Activated CD4-positive, alpha-beta T cell treated with anti-CD3 and anti-CD28 coated beads, Interleukin-2, Interleukin-6, amounts not matched to agents 100 ng/mL and 50 ng/mL, durations not matched to agents 16 hours and 8 hours (primary cell): ENCODE measurements around the gene EZR.

ENCODE experiments used
- DNase-seq: peaks from one replicate; pipeline ENCODE4 v3.0.0-alpha.2; 2020

EZR gene

GRCh38 chr6:158773581-158774449, 45.4 kb downstream of the EZR start:
- DNase-seq = no peak

- DNase-seq = no peak
Observed at GRCh38 chr6:158772851-158773371, 46.3 kb downstream of the EZR start.

- DNase-seq = no peak
Observed at GRCh38 chr6:158772172-158772571, 47.0 kb downstream of the EZR start.

DNA sequence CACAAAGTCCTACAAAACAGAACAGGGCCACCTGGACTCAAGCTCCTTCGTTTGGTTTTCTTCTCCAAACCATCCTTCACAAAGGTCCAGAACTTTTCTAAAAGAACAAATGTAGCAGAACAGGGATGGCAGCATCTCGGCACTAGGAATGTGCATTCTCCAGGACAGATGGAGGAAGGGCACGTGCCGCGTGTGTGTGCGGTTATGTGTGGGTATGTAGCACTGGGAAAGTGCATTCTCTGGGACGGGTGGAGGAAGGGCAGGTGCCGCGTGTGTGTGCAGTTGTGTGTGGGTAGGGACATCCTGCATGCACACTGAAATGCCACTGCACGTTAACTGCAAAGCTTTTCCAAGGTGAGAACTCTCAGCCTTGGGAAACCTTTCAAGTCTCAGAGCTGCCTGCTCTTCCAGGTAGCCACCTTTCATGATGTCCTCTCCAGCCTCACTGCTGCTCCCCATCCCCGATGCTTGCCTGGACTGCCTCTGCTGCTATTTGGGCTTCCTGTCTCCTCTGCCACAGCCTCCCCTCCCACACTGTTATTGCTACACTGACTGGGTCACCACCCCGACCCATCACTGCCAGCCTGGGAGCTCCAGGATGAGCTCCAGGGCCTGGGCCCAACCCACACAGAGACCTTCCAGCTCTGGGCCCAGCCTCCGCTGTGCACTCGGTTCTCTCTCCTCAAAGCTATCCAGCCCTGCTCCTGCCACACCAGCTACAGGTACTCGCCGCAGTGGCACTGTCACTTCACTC, 47.6 kb downstream of the EZR start:
- DNase-seq = no peak

GRCh38 chr6:158770533-158771330, 48.4 kb downstream of the EZR start:
- no peak for DNase-seq

DNA sequence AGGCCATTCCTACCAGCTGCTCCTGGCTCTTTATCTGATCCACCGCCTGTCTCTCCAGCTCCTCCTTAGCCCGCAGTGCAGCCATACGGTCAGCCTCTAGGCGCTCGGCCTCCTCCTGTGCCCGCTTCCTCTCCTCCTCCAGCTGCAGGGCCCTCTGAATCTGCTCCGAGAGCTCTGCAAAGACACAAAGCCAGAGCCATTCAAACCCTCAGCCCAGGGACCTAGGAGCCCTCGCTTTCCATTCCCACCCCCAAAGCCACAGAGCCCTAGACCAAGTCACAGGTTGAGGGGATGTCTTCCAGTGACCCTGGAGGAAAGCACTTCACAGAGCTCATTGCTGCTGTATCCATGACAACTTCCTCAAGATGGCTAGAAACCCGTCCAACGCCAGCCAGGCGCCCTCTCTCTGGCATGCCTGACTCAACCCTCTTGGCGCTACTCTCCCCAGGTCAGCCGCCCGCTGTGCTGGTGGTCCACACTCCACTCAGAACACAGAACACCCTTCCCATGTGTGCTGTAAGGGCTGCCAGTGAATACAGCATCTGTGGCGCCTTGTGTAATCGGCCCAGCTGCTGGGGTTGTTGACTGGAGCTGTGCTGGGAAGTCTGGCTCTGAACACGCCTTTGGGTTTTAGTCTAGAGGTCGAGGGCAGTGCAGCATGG, 49.3 kb downstream of the EZR start:
- DNase-seq = no peak

- no peak for DNase-seq
Observed at GRCh38 chr6:158769234-158769770, 49.9 kb downstream of the EZR start.

DNA sequence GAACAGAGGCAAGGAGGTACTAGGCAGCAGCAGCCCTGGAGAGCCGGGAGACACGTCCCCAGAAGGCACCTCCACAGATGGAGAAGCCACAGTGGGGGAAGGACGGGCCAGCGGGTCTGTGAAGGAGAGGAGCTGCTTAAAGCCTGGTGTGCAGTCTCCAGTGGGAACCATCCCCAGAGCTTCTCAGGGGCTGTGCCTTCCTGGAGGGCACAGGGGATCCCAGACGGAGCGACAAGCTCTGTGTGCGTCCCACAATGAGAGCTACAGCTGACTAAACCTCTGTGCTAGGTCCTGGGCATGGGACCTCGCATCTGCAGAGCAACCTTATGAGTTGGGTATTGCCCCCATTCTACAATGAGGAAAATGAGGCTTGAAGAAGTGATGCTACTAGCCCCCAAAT, 50.7 kb downstream of the EZR start:
- no peak for DNase-seq

GRCh38 chr6:158767709-158768108, 51.5 kb downstream of the EZR start:
- DNase-seq = no peak

- no peak for DNase-seq
Observed at GRCh38 chr6:158766621-158767455, 52.3 kb downstream of the EZR start.

DNA sequence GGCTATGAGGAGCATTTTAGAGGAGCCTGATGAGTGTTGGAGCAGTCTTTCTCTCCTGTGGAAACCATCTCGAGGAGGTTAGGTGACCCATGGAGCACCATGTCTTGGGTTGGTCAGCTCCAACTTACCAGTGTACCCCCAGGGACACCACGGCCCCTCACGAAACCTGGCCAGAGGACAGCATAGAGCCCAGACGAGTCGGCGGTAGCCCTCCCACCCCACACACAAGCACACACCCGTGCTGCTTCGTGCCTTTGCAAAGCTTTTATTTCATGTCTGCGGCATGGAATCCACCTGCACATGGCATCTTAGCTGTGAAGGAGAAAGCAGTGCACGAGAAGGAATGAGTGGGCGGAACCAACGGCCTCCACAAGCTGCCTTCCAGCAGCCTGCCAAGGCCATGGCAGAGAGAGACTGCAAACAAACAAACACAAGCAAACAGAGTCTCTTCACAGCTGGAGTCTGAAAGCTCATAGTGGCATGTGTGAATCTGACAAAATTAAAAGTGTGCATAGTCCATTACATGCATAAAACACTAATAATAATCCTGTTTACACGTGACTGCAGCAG, 53.6 kb downstream of the EZR start:
- no peak for DNase-seq

GRCh38 chr6:158764926-158765325, 54.2 kb downstream of the EZR start:
- DNase-seq = no peak

DNA sequence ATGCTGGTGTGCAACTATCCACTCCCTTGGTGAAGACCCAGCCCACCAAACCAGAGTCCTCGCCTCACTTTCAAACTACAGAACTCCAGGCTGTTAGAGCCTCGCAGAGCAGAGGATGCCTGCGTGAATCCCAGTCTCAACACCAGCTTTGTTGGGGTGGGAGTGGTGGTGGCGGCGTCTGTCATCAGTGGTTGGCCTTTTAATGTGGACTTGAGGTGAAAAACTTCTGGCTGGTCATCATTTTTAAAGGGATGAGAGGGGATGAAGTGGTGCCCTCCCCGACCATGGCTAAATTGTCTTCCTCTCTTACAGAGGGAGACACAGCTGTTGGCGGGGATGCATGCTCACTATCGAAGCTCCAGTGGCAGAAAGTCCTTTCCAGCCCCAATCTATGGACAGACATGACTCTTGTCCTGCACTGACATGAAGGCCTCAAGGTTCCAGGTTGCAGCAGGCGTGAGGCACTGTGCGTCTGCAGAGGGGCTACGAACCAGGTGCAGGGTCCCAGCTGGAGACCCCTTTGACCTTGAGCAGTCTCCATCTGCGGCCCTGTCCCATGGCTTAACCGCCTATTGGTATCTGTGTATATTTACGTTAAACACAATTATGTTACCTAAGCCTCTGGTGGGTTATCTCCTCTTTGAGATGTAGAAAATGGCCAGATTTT, 54.9 kb downstream of the EZR start:
- DNase-seq = no peak

DNA sequence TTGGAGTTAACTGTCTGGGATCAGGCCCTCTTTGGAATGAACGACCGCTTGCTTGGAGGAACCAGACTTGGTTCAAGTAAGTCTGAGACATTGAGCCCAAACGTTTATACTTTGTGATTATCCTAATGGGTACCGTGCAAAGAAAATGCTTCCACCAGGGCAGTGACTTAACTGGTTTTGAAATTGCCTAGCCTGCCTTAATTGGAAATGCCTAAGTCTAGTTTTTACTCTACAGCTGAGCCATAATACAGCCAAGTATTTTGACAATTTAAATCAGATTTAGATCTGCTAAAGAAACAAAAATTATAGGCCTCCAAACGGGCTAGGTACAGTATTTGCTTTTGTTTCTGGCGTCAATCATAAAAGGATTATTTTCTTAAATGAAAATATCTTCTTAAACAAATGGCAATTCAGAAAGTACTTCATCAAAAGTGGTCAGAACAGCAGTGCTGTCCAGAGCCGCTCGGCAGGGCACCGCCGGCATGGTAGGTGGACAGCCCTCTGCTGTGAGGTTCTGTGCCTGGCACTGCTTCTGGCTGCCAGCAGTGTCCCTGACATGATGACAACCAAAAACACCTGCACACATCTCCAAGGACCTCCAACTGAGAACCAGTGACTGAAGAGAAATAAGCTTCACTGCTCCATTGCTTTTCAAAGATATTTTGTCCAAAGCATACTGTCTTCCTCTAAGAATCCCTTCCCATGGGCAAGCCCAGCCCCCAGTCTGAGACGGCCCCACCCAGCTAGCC, 55.6 kb downstream of the EZR start:
- DNase-seq = no peak

GRCh38 chr6:158762787-158763433, 56.3 kb downstream of the EZR start:
- DNase-seq = no peak

- no peak for DNase-seq
Observed at GRCh38 chr6:158761746-158762145, 57.4 kb downstream of the EZR start.

- no peak for DNase-seq
Observed at GRCh38 chr6:158760618-158761250, 58.4 kb downstream of the EZR start.

DNA sequence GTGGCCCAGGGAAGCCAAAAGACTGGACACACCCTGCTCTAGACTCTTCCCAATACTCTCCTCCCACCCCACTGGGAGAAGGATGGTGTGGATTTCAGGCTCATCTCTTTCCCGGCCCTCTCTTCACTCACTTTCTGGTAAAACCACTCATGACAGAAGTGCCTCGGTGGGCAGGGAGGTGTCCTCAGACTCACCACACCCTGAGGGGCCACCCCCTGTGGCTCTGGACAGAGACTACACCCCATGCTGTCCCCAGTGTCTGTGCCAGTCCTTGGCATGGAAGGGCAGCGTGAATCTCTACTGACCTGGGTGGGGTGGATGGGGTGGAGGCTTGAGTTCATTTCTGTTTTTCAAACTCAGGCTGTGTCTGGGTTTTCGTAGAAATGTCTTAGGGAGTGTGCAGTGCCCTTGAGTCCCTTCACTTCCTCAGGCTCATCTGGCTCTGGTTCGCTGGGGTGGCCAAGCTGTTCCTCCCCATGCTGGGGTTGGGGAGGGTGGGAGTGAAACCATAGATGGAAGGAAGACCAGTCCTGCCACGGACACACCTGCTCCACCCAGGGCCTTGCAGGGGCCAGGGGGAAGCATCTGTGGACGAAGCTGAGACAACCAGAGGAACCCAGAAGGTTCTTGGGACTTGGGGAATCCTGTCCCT, 59.1 kb downstream of the EZR start:
- DNase-seq = no peak
